CD1c-positive myeloid dendritic cell (primary cell): Measurements from ENCODE around the gene TARS3.

ENCODE experiments used
- DNase-seq: peaks from one replicate; pipeline ENCODE4 v3.0.0-alpha.2; 2016; ENCODE audit errors: extremely low spot score

TARS3 gene

GRCh38 chr15:101604124-101604874 lies 120.0 kb downstream of the TARS3 start:
- no peak for DNase-seq
